Measurements from ENCODE around the gene LTBP3. TPM values are rescaled to one million over a fixed set of nuclear protein-coding genes. Genes with fewer than 3 reads are reported as not detected.

LTBP3 gene
- total and polyA plus RNA-seq, 9 of the 15 experiments (the other 6 are each of a cell fraction or from before 2014, with no cell fraction given) = 0.06 to 20.5 (median 4.8) TPM

- TF ChIP-seq AFF4 (CRISPR knock-in tag; IDR thresholded peaks at IDR 0.05) (no peak; the same call in none of the 2 replicates), FOXJ3 (CRISPR knock-in tag; IDR thresholded peaks at IDR 0.05) (no peak), PKNOX1 (IDR thresholded peaks at IDR 0.05) (no peak), MYNN (IDR thresholded peaks at IDR 0.05) (0 out of 2 replicates have a peak, but pooled peaks have one; percentile 39), MYNN (CRISPR knock-in tag; IDR thresholded peaks at IDR 0.05) (no peak), NR2C1 (IDR thresholded peaks at IDR 0.05) (no peak), NR2C1 (tag; IDR thresholded peaks at IDR 0.05) (0 out of 2 replicates have a peak, but pooled peaks have one; percentile 36), RNF2 (IDR thresholded peaks at IDR 0.05) (peak; percentile 70; the same call in 1 of the 2 replicates), BMI1 (IDR thresholded peaks at IDR 0.05; ENCODE audit: low read length) (no peak), MTA3 (IDR thresholded peaks at IDR 0.05; ENCODE audit: borderline replicate concordance) (peak; percentile 85), TRIM25 (IDR thresholded peaks at IDR 0.05; ENCODE audit: borderline replicate concordance) (no peak), ZNF764 (CRISPR knock-in tag; IDR thresholded peaks at IDR 0.05; ENCODE audit: low read depth) (no peak), ATF3 (IDR thresholded peaks at IDR 0.05) (no peak), ATF3 (CRISPR knock-in tag; conservative IDR thresholded peaks at IDR 0.05) (no peak), HOMEZ (CRISPR knock-in tag; IDR thresholded peaks at IDR 0.05) (no peak), ERF (CRISPR knock-in tag; IDR thresholded peaks at IDR 0.05) (no peak), ZFP30 (CRISPR knock-in tag; IDR thresholded peaks at IDR 0.05; ENCODE audit: borderline replicate concordance) (no peak), CREB3L1 (IDR thresholded peaks at IDR 0.05; ENCODE audit: borderline replicate concordance, low read depth) (no peak)
Observed at GRCh38 chr11:65574109-65574810, 16.1 kb upstream of the LTBP3 start (continued).
